Stomach smooth muscle (tissue), 2 donors: ENCODE results near the gene SAFB.
"Not testable (repeated sequence)": the region's sequence is repeated elsewhere in the genome, so short reads cannot be mapped to it uniquely, and the experiment has no call there.

Source experiments
- H3K27ac ChIP-seq: one replicate; pipeline ENCODE4 v1.7.0; 2013; ENCODE audit warnings: mild to moderate bottlenecking, low read length, inconsistent platforms
- H3K27me3 ChIP-seq, 2 donors: one replicate each; pipeline ENCODE4 v1.7.0; 2013; ENCODE audit warnings: low read length in 2 of 2; ENCODE audit not compliant: insufficient read depth in 2 of 2, control insufficient read depth in 1 of 2
- H3K36me3 ChIP-seq, 2 donors: one replicate each; pipeline ENCODE4 v1.7.0; 2013; ENCODE audit warnings: low read length in 2 of 2; ENCODE audit not compliant: control insufficient read depth in 2 of 2, insufficient read depth in 2 of 2
- H3K4me1 ChIP-seq: one replicate; pipeline ENCODE4 v1.7.0; 2013; ENCODE audit warnings: low read length; ENCODE audit not compliant: control insufficient read depth, insufficient read depth
- H3K4me3 ChIP-seq, 2 donors: one replicate each; pipeline ENCODE4 v1.7.0; 2013; ENCODE audit warnings: low read length in 2 of 2
- H3K9ac ChIP-seq, 2 donors: one replicate each; pipeline ENCODE4 v1.7.0; 2013; ENCODE audit warnings: low read length in 2 of 2, mild to moderate bottlenecking in 1 of 2
- H3K9me3 ChIP-seq, 2 donors: one replicate each; pipeline ENCODE4 v1.7.0; 2013; ENCODE audit warnings: low read length in 2 of 2; ENCODE audit not compliant: control insufficient read depth in 2 of 2
- donor health status: healthy.
- donor health status: Pancreatic carcinoma.

Gene SAFB

GRCh38 chr19:5595745-5596144 lies 27.1 kb upstream of the SAFB start:
- peaks cover 86 to 93% of the 10 kb centered on the region in 2 donors for H3K36me3 ChIP-seq
- H3K4me3 ChIP-seq, result no peak overlapping the region
- H3K27ac ChIP-seq, result no peak overlapping the region
- no peaks in the 10 kb centered on the region for H3K27me3 ChIP-seq
- no peaks in the 10 kb centered on the region for H3K9me3 ChIP-seq
- H3K4me1 ChIP-seq, result no peaks in the 10 kb centered on the region
- H3K9ac ChIP-seq, result no peak overlapping the region

- Histone ChIP-seq H3K9ac (no peak overlapping the region), H3K4me3 (no peak overlapping the region), H3K36me3 (peaks cover 66 to 76% of the 10 kb centered on the region in 2 donors), H3K4me1 (no peaks in the 10 kb centered on the region), H3K9me3 (no peaks in the 10 kb centered on the region), H3K27ac (no peak overlapping the region), H3K27me3 (no peaks in the 10 kb centered on the region)
Observed at GRCh38 chr19:5600797-5601196, 22.1 kb upstream of the SAFB start.

GRCh38 chr19:5603626-5604025 lies 19.3 kb upstream of the SAFB start:
- H3K9ac ChIP-seq, result no peak overlapping the region
- no peaks in the 10 kb centered on the region for H3K9me3 ChIP-seq
- peaks cover 67 to 73% of the 10 kb centered on the region in 2 donors for H3K36me3 ChIP-seq
- H3K27me3 ChIP-seq, result no peaks in the 10 kb centered on the region
- H3K4me1 ChIP-seq, result no peaks in the 10 kb centered on the region
- H3K27ac ChIP-seq, result no peak overlapping the region
- no peak overlapping the region for H3K4me3 ChIP-seq

GRCh38 chr19:5605362-5605761 lies 17.5 kb upstream of the SAFB start:
- Histone ChIP-seq H3K9ac (no peak overlapping the region), H3K9me3 (no peaks in the 10 kb centered on the region), H3K27ac (no peak overlapping the region), H3K27me3 (no peaks in the 10 kb centered on the region), H3K4me3 (no peak overlapping the region), H3K4me1 (no peaks in the 10 kb centered on the region), H3K36me3 (peaks cover 59 to 67% of the 10 kb centered on the region in 2 donors)

- Histone ChIP-seq H3K27me3 (no peaks in the 10 kb centered on the region), H3K4me1 (no peaks in the 10 kb centered on the region), H3K27ac (no peak overlapping the region), H3K4me3 (no peak overlapping the region), H3K9ac (no peak overlapping the region), H3K36me3 (peaks cover 63 to 67% of the 10 kb centered on the region in 2 donors), H3K9me3 (no peaks in the 10 kb centered on the region)
Observed at GRCh38 chr19:5607318-5608275, 15.3 kb upstream of the SAFB start.

- Histone ChIP-seq H3K9ac (no peak overlapping the region), H3K36me3 (peaks cover 69 to 72% of the 10 kb centered on the region in 2 donors)
Observed at GRCh38 chr19:5608291-5608690, 14.6 kb upstream of the SAFB start.

GRCh38 chr19:5608766-5609165 lies 14.1 kb upstream of the SAFB start:
- peaks cover 69 to 73% of the 10 kb centered on the region in 2 donors for H3K36me3 ChIP-seq
- H3K27ac ChIP-seq, H3K4me1 ChIP-seq, H3K27me3 ChIP-seq, H3K4me3 ChIP-seq, H3K9me3 ChIP-seq, H3K9ac ChIP-seq: not testable (repeated sequence)

More at GRCh38 chr19:5608291-5608690, 14.6 kb upstream of the SAFB start:
- H3K4me3 ChIP-seq, result no peak overlapping the region
- no peaks in the 10 kb centered on the region for H3K27me3 ChIP-seq
- no peaks in the 10 kb centered on the region for H3K4me1 ChIP-seq
- no peaks in the 10 kb centered on the region for H3K9me3 ChIP-seq
- no peak overlapping the region for H3K27ac ChIP-seq

GRCh38 chr19:5609881-5610448 lies 12.9 kb upstream of the SAFB start:
- Histone ChIP-seq H3K27ac (no peak overlapping the region), H3K36me3 (peaks cover 71 to 76% of the 10 kb centered on the region in 2 donors), H3K9me3 (no peaks in the 10 kb centered on the region)

GRCh38 chr19:5612891-5613865 lies 9.7 kb upstream of the SAFB start:
- no peak overlapping the region for H3K9ac ChIP-seq
- no peak overlapping the region for H3K4me3 ChIP-seq
- no peaks in the 10 kb centered on the region for H3K4me1 ChIP-seq
- H3K36me3 ChIP-seq, result peaks cover 64 to 72% of the 10 kb centered on the region in 2 donors
- no peaks in the 10 kb centered on the region for H3K9me3 ChIP-seq
- no peaks in the 10 kb centered on the region for H3K27me3 ChIP-seq
- no peak overlapping the region for H3K27ac ChIP-seq

More at GRCh38 chr19:5609881-5610448, 12.9 kb upstream of the SAFB start:
- H3K4me3 ChIP-seq, result no peak overlapping the region
- no peaks in the 10 kb centered on the region for H3K4me1 ChIP-seq
- H3K9ac ChIP-seq, result no peak overlapping the region
- no peaks in the 10 kb centered on the region for H3K27me3 ChIP-seq

GRCh38 chr19:5615756-5616327 lies 7.0 kb upstream of the SAFB start:
- no peaks in the 10 kb centered on the region for H3K9me3 ChIP-seq
- no peak overlapping the region for H3K9ac ChIP-seq
- no peak overlapping the region for H3K27ac ChIP-seq
- no peaks in the 10 kb centered on the region for H3K27me3 ChIP-seq
- no peak overlapping the region for H3K4me3 ChIP-seq
- H3K4me1 ChIP-seq, result peaks cover 3% of the 10 kb centered on the region
- peaks cover 63 to 64% of the 10 kb centered on the region in 2 donors for H3K36me3 ChIP-seq
